Activated CD4-positive, alpha-beta T cell treated with anti-CD3 and anti-CD28 coated beads, Interleukin-2, Interleukin-4, amounts not matched to agents 100 ng/mL and 50 ng/mL, durations not matched to agents 16 hours and 8 hours (primary cell): ENCODE results near the gene PLEKHG4.

Source experiments
- DNase-seq: peaks from one replicate; pipeline ENCODE4 v3.0.0-alpha.2; 2020; ENCODE audit warnings: low spot score

PLEKHG4 gene

GRCh38 chr16:67279296-67280089 is at the start of gene PLEKHG4:
PLEKHG4 (plus strand) TSS chr16:67279532; CDS start chr16:67280045, 513 bp downstream.
- peak; percentile 87 for DNase-seq

GRCh38 chr16:67229906-67230808 is 49.2 kb upstream of the PLEKHG4 start:
- no peak for DNase-seq

DNA sequence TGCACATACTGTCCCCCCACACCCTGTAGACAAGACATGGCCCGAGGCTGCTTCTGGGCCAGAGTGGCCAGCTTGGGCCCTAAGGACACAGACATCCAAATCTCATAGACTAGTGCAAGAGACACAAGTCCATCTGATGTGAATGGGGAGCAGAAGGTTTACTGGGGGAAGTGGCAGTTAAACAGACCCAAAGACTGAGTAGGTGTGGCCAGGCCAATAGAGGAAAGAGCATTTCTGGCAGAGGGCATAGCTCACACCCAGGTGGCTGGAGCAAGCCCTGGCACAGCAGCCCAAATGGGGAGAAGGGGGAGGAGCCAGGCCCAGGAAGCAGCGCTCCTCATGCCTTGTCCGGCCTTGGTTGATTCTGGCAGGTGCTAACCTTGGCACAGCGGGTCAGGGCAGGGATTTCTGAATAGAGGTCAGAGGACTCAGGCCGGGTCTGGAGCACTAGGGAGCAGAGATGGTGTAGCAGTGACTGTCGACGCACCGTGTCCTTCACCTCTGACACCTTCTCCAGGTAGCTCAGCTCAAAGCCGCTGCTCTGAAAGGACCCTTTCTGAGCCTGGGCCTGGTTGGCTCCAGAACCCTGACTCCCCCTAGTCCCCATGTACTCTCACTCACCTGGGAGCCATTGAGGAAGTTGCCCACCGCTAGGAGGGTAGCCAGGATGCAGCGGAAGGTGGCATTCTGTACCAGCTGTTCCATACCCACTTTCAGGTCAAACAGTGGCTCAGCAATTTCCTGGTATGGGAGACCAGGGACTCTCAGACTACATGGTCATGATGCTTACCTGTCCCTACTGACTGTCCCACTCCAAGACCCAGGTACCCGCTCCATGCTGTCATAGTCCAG is 48.3 kb upstream of the PLEKHG4 start:
- no peak for DNase-seq

DNA sequence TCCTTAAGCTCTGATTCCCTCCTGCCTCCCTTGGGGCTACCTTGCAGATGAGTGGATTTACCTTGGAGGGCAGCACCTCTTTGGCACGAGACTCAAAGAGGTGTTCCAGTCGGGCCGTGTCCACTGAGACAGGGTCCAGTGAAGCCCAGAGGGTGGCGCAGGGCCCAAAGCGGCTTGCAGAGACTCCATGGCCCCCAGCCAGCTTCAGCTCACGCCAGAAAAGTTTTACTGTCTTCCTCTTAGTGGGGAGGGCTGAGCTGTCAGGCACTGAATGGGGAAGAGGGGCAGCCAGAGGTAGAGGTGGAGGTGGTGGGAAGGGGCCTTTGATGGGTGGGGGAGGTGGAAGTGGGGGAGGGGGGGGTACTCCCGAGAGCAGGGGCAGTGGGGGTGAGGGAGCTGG is 45.7 kb upstream of the PLEKHG4 start:
- DNase-seq = no peak

- DNase-seq = no peak
These were observed 45.1 kb upstream of the PLEKHG4 start for GRCh38 chr16:67234180-67234597.

- DNase-seq = peak; percentile 63
These were observed 43.3 kb upstream of the PLEKHG4 start for GRCh38 chr16:67235816-67236562.

DNA sequence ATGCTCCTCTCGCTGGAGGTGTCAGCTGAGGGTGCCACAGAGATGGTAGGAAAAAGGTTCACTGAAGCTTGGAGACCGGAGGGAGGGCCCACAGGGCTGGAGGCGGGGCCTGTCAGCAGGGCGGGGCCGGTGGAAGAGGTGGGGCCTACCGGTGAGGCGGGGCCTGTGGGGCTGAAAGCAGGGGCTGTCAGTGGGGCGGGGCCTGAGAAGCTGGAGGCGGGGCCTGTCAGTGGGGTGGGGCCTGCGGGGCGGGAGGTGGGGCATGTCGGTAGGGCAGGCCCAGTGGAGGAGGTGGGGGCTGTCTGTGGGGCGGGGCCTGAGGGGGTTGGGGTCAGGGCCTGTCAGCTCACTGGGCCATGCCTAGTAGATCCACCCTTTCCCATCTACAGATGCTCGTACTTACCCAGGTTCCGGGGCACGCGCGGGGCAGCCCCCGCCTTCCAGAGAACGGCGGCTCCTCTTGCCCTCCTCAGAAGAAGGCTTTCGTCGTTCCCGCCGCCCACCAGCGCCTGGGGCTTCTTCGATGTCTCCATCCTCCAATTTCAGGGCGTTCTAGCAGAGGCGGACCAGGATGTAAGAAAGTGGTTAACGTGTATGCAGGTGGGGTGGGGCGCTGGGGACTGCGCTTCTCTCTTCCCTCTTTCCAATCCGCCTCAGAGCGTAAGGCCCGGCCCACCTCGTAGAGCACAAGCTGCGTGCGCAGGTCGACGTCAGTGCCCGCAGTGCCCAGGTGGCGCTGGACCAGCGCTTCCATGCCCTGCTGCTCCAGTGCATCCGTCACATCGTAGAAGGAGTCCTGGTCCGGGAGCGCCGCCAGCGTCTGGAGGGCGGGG is 42.6 kb upstream of the PLEKHG4 start:
- DNase-seq = peak; percentile 87

DNA sequence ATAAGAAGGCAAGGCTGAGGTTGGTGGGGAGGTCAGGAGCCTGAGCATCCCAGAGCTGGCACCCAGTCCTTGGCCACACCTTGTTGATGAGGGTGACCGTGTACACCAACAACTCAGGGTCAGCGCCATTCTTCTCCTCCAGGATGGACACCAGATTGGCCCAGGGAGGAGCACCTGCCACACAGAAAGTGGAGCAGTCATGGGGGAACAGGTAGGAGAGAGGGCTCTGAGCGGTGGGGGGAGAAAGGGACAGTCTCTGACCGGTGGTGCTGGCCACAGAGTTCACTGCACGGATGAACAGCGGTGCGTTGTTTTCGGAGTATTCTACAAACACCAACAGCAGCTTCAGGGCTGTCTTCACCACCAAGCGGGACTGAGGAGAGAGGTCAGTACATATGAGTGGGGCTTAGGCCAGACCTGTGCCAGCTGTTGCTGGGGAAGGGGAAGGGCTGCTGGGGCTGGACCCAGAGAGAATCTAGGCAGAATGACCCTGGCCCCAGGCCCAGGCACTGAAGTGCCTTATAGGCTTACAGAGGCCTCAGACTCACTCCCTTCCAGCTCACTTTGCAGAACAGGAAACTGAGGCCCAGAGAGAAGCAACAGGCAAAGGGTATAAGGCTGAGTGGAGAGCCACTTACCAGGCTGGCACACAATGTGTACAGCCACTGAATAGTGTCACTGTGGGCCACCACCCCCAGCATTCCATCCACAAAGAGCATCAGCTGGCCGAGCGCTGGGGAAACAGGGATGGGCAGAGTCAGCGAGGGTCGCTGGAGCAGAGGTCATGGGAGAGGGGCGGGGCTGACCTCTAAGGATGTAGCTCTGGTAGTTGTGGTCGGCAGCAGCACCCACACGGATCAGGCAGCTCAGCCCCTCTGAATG is 41.7 kb upstream of the PLEKHG4 start:
- no peak for DNase-seq

GRCh38 chr16:67238278-67238575 is 41.1 kb upstream of the PLEKHG4 start:
- no peak for DNase-seq

DNA sequence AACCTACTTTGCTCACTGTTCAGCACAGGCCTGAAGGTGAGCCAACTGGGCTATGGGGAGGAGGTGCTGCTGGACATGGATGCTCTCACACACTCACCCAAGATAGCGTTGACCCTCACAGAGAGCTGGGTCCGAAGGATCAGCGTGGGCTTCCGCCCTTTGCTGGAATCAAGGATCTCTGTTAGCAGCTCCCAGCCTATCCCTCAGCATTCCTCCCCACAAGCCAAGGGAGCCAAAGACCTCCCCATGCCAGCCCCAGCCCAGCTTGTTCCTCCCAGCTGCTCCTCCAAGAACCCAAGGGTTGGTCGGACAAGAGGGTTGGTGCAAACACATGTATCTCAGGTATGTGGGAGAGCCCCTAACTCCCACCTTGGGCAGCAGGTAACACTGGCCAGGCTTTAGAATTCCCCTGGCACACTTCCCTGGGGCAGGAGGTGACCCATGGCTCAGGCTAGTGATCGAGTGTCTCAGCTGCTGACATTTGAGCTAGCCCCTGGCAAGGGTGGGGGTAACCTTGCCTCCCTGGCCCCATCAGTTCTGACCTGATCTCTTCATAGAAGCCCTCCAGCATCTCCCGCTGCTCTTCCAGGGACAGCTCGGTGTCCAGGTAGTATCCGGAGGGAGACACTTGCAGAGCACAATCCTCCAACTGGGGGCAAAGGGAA is 40.4 kb upstream of the PLEKHG4 start:
- no peak for DNase-seq

DNA sequence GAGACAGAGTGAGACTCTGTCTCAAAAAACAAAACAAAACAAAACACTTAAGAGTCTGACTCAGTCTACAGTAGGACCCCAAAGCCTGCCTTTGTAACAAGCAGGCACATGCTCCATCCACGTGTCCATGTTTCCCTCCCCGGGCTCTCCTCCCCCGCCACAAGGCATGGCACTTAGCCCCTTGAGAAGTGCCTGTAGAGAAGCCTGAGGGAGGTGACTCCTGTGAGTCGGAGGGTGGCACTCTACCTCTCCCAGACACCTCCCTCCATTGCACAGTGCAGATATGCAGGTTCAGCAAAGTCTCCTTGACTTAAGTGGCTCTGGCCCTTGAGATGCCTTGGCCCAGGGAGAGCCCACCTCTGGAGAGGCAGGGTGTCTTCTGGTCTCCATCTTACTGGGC is 38.8 kb upstream of the PLEKHG4 start:
- no peak for DNase-seq

GRCh38 chr16:67241008-67241900 is 38.1 kb upstream of the PLEKHG4 start:
- DNase-seq = no peak

DNA sequence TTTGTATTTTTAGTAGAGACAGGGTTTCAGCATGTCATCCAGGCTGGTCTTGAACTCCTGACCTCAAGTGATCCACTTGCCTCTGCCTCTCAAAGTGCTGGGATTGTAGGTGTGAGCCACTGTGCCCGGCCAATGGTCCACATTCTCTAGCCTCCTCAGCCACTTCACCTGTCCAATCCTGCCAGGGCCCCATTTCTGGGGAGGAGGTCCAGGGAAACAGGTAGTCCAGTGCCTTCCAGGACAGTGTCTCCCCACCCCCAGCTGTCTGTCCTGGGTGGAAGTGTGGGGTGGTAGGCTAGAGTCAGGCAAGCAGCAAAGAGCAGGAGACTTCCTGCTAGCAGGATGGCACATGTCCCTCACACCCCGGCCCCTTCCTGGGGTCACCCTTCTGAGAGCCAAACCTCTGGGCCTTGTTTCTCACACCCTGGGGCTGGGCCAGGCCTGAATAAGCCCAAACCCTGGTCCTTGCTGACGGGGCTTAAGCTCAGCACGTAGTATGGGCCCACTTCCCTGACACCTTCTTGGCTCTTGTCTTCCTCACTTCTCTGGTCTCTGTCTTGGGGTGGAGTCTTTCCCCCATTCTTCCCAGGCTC is 37.1 kb upstream of the PLEKHG4 start:
- no peak for DNase-seq

DNA sequence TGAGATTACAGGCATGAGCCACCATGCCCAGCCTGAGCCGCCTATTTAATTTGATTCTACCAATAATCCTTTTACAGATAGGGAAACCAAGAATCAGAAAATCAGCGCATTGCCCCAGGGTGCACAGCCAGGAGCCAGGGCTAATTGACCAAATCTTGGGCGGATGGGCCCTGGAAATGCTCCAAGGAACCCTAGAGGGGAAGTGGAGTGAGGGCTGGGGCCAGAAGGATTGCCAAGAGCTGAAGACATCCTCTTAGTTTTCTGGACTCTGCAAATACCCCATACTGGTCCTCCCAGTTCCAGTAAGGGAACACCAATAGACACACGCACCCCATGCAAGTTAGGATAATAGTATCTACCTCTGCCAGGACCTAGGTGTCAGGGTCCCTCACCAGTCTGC is 35.9 kb upstream of the PLEKHG4 start:
- no peak for DNase-seq

DNA sequence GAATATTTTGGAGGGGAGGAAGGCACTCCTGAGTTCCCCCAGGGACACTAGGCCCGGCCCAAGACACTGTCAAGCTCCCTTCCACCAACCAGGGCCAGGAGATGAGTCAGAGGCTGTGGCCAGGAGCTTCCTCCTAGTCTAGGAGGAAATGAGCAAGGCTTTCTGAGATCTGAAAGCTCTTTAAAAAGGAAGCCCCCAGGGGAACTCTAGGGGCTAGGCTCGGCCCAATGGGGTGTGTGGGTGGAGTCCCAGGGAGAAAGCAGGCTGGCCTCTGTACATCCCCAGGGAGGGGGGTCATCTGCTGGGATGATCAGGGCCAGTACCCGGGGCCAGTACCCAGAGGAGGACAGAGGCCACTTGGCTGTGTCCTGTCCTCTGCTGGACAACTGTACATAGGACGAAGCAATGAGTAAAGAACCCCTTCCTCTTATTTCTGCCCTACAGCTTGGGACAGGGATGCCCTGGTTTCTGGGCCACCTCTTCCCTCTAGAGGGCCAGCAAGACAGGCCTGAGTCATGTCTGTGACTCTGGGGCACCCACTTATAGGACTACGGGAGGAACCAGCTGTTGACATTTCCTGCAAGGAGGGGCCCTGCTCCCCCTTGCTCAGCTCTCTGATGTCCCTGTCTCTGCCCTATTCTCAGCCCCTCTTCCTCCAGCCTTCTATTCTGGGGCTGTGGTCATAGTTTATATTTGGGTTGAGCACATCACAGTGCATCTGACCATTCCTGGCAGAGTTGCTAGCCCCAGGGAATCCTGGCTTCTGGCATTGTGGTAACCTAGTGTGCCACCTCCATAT is 34.7 kb upstream of the PLEKHG4 start:
- DNase-seq = peak; percentile 92

DNA sequence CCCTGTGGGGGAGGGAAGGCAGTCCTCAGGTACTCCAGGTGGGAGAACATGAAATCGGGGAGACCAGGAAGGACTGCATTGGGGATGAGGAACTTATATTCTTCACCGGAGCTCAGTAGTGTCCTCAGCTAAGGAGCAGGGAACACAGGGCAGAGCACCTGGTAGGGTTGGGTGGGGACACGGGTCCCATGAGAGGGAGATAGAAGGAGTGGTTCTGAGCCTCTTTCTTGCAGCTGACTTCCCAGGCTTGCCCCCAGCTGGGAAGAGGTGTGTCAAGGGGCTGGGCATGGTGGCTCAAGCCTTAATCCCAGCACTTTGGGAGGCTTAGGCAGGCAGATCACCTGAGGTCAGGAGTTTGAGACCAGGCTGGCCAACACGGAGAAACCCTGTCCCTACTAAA is 34.1 kb upstream of the PLEKHG4 start:
- no peak for DNase-seq

GRCh38 chr16:67245674-67246080 is 33.7 kb upstream of the PLEKHG4 start:
- DNase-seq = no peak
